SK-N-SH (cell line): Measurements from ENCODE around the gene SPINK1. TPM values are rescaled to one million over a fixed set of nuclear protein-coding genes. Genes with fewer than 3 reads are reported as not detected.

Experiments used
- CTCF ChIA-PET: fragments of 300-600, 350-600 bp; formaldehyde crosslinking; extraction: SDS; loops from one replicate; lab custom pipeline; 2021; lab: Yijun Ruan, JAX
- POLR2A ChIA-PET: fragments of 350-600 bp; sonication (Branson Sonifier 250); formaldehyde crosslinking; extraction: SDS; loops from one replicate; lab custom pipeline; 2020; ENCODE audit warnings: antibody characterized with exemption, inconsistent platforms; lab: Yijun Ruan, JAX
- DNase-seq: peaks from one replicate; pipeline ENCODE4 v3.0.0; 2012
- H2AFZ ChIP-seq: fragments of 200-600 bp; sonication (generic); 2 replicates; pipeline ENCODE4 v1.8.1; 2016; ENCODE audit warnings: antibody characterized with exemption, mild to moderate bottlenecking, low read depth
- H3F3A ChIP-seq: fragments of 200-600 bp; sonication (generic); replicated peaks from 2 replicates; pipeline ENCODE3; 2016; ENCODE audit warnings: antibody characterized with exemption, mild to moderate bottlenecking; ENCODE audit not compliant: insufficient read depth
- H3K27ac ChIP-seq, 2 experiments: fragments of 200-500 bp in 1 of 2; fragments of 200-600 bp in 1 of 2; sonication (Bioruptor generic) in 1 of 2; sonication (generic), shearing (Covaris generic) in 1 of 2; 2 replicates each; pipeline versions ENCODE4 v1.5.1 to v1.6.1; 2014 to 2016; ENCODE audit warnings: low read depth in 2 of 2, inconsistent platforms in 1 of 2, low read length in 1 of 2, mild to moderate bottlenecking in 1 of 2, mixed read lengths in 1 of 2
- H3K27me3 ChIP-seq: fragments of 200-600 bp; sonication (generic), shearing (Covaris generic); 2 replicates; pipeline ENCODE4 v1.6.1; 2016; ENCODE audit warnings: mixed run types; ENCODE audit not compliant: insufficient read depth
- H3K36me3 ChIP-seq, 2 experiments: fragments of 200-500 bp in 1 of 2; fragments of 200-600 bp in 1 of 2; sonication (Bioruptor generic) in 1 of 2; sonication (generic) in 1 of 2; replicated peaks in 1 of 2; 2 replicates each; pipeline versions ENCODE3 to v1.5.1; 2014 to 2016; ENCODE audit warnings: low read length in 1 of 2, mild to moderate bottlenecking in 1 of 2; ENCODE audit not compliant: insufficient read depth in 2 of 2, control insufficient read depth in 1 of 2
- H3K4me1 ChIP-seq, 2 experiments: fragments of 200-500 bp in 1 of 2; fragments of 200-600 bp in 1 of 2; sonication (Bioruptor generic) in 1 of 2; sonication (generic), shearing (Covaris generic) in 1 of 2; 2 replicates each; pipeline versions ENCODE4 v1.5.1 to v1.6.1; 2014 to 2016; ENCODE audit warnings: low read depth in 1 of 2, low read length in 1 of 2, mixed run types in 1 of 2; ENCODE audit not compliant: insufficient read depth in 2 of 2, control insufficient read depth in 1 of 2
- H3K4me2 ChIP-seq: fragments of 200-600 bp; sonication (generic), shearing (Covaris generic); 2 replicates; pipeline ENCODE4 v1.6.1; 2017; ENCODE audit warnings: mixed run types
- H3K4me3 ChIP-seq, 2 experiments: fragments of 200-500 bp in 1 of 2; fragments of 200-600 bp in 1 of 2; sonication (Bioruptor generic) in 1 of 2; sonication (generic), shearing (Covaris generic) in 1 of 2; 2 replicates each; pipeline versions ENCODE4 v1.5.1 to v1.8.1; 2014 to 2016; ENCODE audit warnings: low read depth in 2 of 2, inconsistent platforms in 1 of 2, low read length in 1 of 2, mild to moderate bottlenecking in 1 of 2, mixed read lengths in 1 of 2, moderate library complexity in 1 of 2
- H3K79me2 ChIP-seq: fragments of 200-600 bp; sonication (generic); 2 replicates; pipeline ENCODE4 v1.8.1; 2017; ENCODE audit warnings: mild to moderate bottlenecking; ENCODE audit not compliant: insufficient read depth
- H3K9ac ChIP-seq: fragments of 200-600 bp; sonication (generic); 2 replicates; pipeline ENCODE4 v1.6.1; 2017; ENCODE audit warnings: mixed run types
- H3K9me2 ChIP-seq: fragments of 200-600 bp; sonication (generic); 2 replicates; pipeline ENCODE4 v1.6.1; 2017; ENCODE audit warnings: mixed run types
- H3K9me3 ChIP-seq: fragments of 200-600 bp; sonication (generic); 2 replicates; pipeline ENCODE4 v1.6.1; 2017; ENCODE audit warnings: mixed run types, mild to moderate bottlenecking, moderate library complexity
- H4K20me1 ChIP-seq: fragments of 200-600 bp; sonication (generic); 2 replicates; pipeline ENCODE4 v1.6.1; 2017; ENCODE audit warnings: mild to moderate bottlenecking, mixed run types; ENCODE audit not compliant: insufficient read depth
- EZH2phosphoT487 ChIP-seq: fragments of 200-600 bp; sonication (generic); IDR thresholded peaks from 2 replicates; pipeline ENCODE4 v1.6.1; 2017; ENCODE audit warnings: low read depth, mixed run types, mild to moderate bottlenecking, antibody characterized with exemption, moderate library complexity, borderline replicate concordance
- FOSL2 ChIP-seq: IDR thresholded peaks from 2 replicates; pipeline ENCODE4 v1.4.0; 2012; ENCODE audit warnings: low read depth, mild to moderate bottlenecking, moderate library complexity, borderline replicate concordance
- GABPA ChIP-seq: IDR thresholded peaks from 2 replicates; pipeline ENCODE4 v1.4.0; 2012; ENCODE audit warnings: low read depth, mild to moderate bottlenecking
- GATA2 ChIP-seq: sonication (generic); formaldehyde crosslinking; IDR thresholded peaks from 2 replicates; pipeline ENCODE4 v1.5.0; 2020; ENCODE audit warnings: mild to moderate bottlenecking, missing genetic modification reagents
- IRF3 ChIP-seq: fragments of 150-350 bp; IDR thresholded peaks from 2 replicates; pipeline ENCODE4 v1.6.1; 2016; ENCODE audit warnings: mild to moderate bottlenecking, low read depth, low read length
- MAX ChIP-seq: IDR thresholded peaks from 2 replicates; pipeline ENCODE4 v1.4.0; 2012; ENCODE audit warnings: low read depth
- MEF2A ChIP-seq: IDR thresholded peaks from 2 replicates; pipeline ENCODE4 v1.4.0; 2012; ENCODE audit warnings: low read depth, borderline replicate concordance
- MXI1 ChIP-seq: IDR thresholded peaks from 2 replicates; pipeline ENCODE4 v1.6.1; 2012; ENCODE audit warnings: mild to moderate bottlenecking, low read depth, low read length, improper control_type of control experiment
- RAD21 ChIP-seq: IDR thresholded peaks from 2 replicates; pipeline ENCODE4 v1.6.1; 2012; ENCODE audit warnings: mild to moderate bottlenecking, low read length
- REST ChIP-seq: IDR thresholded peaks from 2 replicates; pipeline ENCODE4 v1.6.1; 2012; ENCODE audit warnings: mild to moderate bottlenecking, low read depth, low read length, moderate library complexity
- TEAD4 ChIP-seq: IDR thresholded peaks from 2 replicates; pipeline ENCODE4 v1.4.0; 2012; ENCODE audit warnings: mild to moderate bottlenecking, borderline replicate concordance; ENCODE audit not compliant: insufficient read depth
- USF2 ChIP-seq: fragments of 150-350 bp; IDR thresholded peaks from 2 replicates; pipeline ENCODE4 v1.6.1; 2017; ENCODE audit warnings: antibody characterized with exemption, low read length, low read depth, borderline replicate concordance
- YY1 ChIP-seq: IDR thresholded peaks from 2 replicates; pipeline ENCODE4 v1.4.0; 2012; ENCODE audit warnings: low read depth, mild to moderate bottlenecking
- WGBS: methylation state at CpG from one replicate; pipeline ENCODE4 v1.1.6; 2017; ENCODE audit warnings: low lambda C conversion rate; 5-methylcytosine and 5-hydroxymethylcytosine counted together
- polyA plus RNA-seq, 3 experiments: library from polyadenylated mRNA; depleted of rRNA; stranded (reverse); fragments of >200 nt; gene quantifications; 2 replicates each; pipeline ENCODE4 v1.2.3, GENCODE V29; 2012

SPINK1 gene
- polyA plus RNA-seq, 1 of the 3 experiments (the other 2 are of a cell fraction): not detected

GRCh38 chr5:147863454-147864158 lies 32.1 kb upstream of the SPINK1 start (continued):
- no peak for TF ChIP-seq EZH2phosphoT487
- TF ChIP-seq REST: no peak
- TF ChIP-seq FOSL2: no peak
- no peak for TF ChIP-seq YY1
- no peak for TF ChIP-seq GATA2 (CRISPR knock-in tag)
- TF ChIP-seq GABPA: no peak

- no peak for TF ChIP-seq USF2
- no peak for TF ChIP-seq GATA2 (CRISPR knock-in tag)
- Histone ChIP-seq H3K27me3 (no peaks in the 10 kb centered on the region), H4K20me1 (no peaks in the 10 kb centered on the region), H3K4me1 (no peaks in the 10 kb centered on the region; a peak in 1 of 4 replicates), H3K27ac (no peak overlapping the region), H3K4me3 (no peak overlapping the region), H2AFZ (no peak overlapping the region), H3F3A (no peaks in the 10 kb centered on the region), H3K9ac (no peak overlapping the region), H3K79me2 (no peaks in the 10 kb centered on the region), H3K36me3 (no peaks in the 10 kb centered on the region), H3K4me2 (no peak overlapping the region), H3K9me3 (no peaks in the 10 kb centered on the region), H3K9me2 (no peaks in the 10 kb centered on the region)
- 41% methylated on average over 1 of the region's 1 CpG for WGBS
- ChIA-PET CTCF (interaction anchor here (1.2 to 2.8 kb wide), 3 partner anchors 16 to 74 kb away, joined by 3 to 16 read pairs (median 5); no protein-coding TSS in a partner anchor), POLR2A (no interaction called here)
- DNase-seq: no peak
These were observed 29.2 kb upstream of the SPINK1 start for GRCh38 chr5:147860641-147861025.

GRCh38 chr5:147859962-147860640 lies 28.6 kb upstream of the SPINK1 start:
- no peaks in the 10 kb centered on the region for H3K79me2 ChIP-seq
- no peak for TF ChIP-seq MAX
- TF ChIP-seq MEF2A: no peak
- no peak for TF ChIP-seq USF2
- TF ChIP-seq TEAD4: no peak
- TF ChIP-seq YY1: no peak
- TF ChIP-seq RAD21: no peak
- TF ChIP-seq MXI1: no peak
- no peak for TF ChIP-seq IRF3
- CTCF ChIA-PET: interaction anchor here (1.2 to 2.8 kb wide), 4 partner anchors 15 to 75 kb away, joined by 3 to 16 read pairs (median 4); no protein-coding TSS in a partner anchor

More at GRCh38 chr5:147859962-147860640, 28.6 kb upstream of the SPINK1 start:
- H3K4me2 ChIP-seq: no peak overlapping the region
- no peak overlapping the region for H3K27ac ChIP-seq
- no peaks in the 10 kb centered on the region for H3K9me3 ChIP-seq
- H3K4me1 ChIP-seq: no peaks in the 10 kb centered on the region; a peak in 1 of 4 replicates
- POLR2A ChIA-PET: no interaction called here
- H3K9ac ChIP-seq: no peak overlapping the region
- H3K4me3 ChIP-seq: no peak overlapping the region
- H2AFZ ChIP-seq: no peak overlapping the region
- no peak for DNase-seq
- no peaks in the 10 kb centered on the region for H3K9me2 ChIP-seq
- WGBS: 67% methylated on average over 3 of the region's 3 CpGs
- H3K36me3 ChIP-seq: no peaks in the 10 kb centered on the region
- no peaks in the 10 kb centered on the region for H3K27me3 ChIP-seq
- no peaks in the 10 kb centered on the region for H4K20me1 ChIP-seq
- H3F3A ChIP-seq: no peaks in the 10 kb centered on the region
